GM19455 (cell line): Measurements from ENCODE around the gene ERG.

Source experiments
- ATAC-seq: cut with Tn5 transposase; IDR thresholded peaks from one replicate; pipeline ENCODE4 v1.9.1; 2021; ENCODE audit not compliant: unreplicated experiment

The ERG gene

DNA sequence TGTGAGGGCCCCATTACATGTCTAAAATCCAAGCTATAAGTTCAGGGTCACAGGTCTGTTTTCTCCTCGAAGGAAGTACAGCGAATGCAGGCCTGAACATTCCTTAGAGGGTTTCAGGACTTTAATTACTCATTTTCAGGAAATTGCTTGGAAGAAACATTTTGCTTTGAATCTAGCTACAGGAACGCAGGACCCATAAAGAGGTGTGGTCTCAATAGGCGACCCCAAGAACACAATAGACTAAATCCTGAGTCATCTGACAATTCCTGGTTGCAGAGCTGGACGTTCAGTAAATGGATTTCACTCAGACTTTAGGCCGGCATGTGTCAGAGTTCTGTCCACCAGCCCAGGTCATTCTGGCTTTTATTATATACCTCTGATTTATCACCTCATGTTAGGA lies 1.0 kb upstream of the ERG start:
- ATAC-seq, result no peak

DNA sequence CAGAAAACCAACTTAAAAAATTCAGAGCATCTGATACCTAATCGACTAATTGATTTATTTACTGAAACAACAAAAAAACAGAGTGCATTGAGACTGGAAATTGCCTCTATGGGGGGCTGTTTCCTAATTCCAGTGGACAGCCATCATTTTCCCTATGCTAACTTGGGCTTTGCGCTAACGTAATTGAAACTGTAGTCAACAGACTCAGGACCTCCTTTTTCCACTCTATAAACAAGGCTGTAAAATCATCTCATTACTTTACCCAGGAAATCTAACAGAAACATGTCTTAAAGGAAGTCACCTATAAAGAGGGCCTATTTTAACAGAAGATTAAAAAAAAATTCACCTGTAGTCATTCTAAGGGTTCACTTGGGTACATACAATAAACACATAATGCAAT lies 2.1 kb downstream of the ERG start:
- ATAC-seq, result no peak

DNA sequence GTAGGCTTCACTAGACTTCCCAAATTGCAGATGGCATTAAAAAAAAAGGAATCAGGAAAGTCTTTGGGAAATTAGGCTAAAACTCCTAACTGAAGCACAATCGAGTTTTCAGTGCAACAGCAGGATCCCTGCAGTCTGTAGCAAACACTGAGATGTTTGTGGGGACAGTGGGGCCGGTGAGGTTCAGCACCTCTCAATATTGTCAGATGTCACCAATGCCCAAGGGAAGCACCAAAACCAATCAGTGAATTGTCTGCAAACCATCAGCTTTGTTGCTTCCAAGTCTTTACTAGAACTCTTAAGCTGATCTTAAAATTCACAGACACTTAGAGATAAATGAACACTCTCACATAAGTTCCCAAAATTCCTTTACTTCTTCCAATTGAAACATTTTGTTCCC lies 2.6 kb downstream of the ERG start:
- no peak for ATAC-seq

DNA sequence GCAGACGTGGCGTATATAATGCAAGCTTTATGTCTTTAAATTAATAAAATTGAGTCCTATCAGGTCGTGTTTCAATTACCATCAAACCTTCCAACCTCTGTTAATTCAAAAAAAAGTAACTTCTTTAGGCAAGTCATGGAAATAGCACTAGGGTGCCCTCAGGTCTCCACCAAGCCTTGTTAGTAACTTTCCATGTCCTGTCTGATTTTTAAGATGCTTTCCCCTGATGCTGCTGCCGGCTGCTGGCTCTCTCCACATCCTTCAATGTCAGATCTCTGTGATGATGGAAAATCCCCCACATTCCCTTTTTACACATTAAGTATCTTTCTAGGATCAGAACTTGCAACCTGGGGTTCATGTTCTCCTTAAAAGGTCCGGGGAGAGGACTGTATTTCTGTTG lies 3.0 kb downstream of the ERG start:
- no peak for ATAC-seq

DNA sequence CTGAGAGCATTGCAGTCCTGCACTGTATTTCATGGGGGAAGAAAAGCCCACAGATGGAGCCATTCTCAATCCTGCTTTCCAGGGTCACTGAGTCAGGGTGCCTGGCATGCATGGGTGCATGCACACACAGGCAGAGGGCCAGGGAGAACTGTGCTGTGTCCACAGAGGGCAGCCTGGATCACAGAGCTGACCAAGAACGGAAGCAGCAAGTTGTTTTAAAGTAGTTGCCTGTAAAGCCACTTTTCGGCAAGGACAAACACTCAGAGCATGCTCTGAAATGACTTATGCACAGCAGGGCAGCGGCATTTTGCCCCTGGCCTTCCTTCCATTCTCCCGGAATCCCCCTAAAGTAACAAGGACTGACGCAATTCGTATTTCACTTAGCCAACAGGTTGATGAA lies 3.6 kb downstream of the ERG start:
- ATAC-seq, result no peak

DNA sequence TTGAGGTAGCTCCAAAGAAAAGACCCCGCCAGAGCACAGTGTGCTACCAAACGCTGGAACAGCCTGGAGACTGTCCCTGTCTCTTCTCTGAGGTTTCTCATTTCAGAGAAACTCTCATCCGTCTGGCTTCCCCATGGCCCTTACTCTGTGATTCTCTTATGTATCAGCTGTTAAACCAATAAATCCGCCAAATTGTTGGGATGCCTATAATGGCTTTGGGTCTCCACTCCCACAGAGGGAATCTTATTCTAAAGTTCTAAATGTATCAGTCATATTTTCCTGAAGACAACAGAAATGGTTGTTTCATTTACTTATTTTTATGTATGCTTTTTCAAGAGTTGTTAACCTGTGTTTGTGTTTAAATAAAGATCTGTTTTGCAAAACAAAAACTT lies 4.0 kb downstream of the ERG start:
- no peak for ATAC-seq

DNA sequence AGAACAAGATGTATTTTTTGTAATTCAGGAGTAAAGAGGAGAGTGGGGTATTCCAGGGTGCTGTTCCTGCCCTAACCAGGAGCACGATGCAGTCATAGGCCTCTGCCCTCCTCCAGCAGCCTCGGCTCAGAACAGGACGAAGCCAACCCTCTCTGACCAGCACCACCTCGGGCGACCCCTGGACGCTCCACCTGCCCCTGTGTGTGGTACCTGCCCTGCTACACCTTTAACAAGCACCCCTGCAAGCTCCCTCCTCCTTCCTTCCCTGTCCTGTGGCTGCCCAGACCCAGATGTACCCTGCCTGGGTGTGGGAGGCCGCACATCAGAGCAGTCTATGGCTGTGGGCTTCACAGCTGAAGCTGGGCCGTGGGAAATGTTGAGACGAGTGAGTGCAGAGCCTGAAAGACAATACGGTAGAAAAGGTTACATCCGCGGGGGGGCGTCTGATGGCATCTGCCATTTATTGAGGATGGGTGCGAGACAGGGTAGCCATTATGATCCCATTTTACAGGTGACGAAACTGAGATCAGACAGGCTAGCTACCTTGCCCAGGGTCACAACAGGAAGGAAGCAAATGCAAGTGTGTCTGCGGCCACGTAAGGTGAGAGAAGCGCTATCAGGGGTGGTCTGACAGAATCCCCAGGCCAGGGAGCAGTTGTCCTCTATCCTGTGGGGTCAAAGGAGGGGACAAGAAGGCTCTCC lies 4.6 kb downstream of the ERG start:
- ATAC-seq, result no peak

DNA sequence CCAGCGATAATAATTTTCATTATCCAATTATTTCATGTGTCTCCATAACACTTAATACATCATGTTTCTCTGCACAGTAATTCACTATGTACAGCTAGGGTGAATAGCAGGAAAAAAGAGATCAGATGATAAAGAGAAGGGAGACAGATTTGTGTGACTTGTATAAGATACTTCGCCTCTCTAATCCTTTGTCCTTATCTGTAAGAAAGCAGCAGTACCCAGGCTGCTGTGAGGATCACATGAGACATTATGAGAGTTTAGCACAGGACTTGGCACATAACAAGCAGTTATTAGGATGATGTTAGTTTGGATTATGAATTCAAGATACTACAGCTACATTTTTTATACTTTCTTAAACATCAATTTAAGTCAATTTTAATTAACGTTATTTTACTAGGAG lies 6.3 kb downstream of the ERG start:
- ATAC-seq, result no peak

DNA sequence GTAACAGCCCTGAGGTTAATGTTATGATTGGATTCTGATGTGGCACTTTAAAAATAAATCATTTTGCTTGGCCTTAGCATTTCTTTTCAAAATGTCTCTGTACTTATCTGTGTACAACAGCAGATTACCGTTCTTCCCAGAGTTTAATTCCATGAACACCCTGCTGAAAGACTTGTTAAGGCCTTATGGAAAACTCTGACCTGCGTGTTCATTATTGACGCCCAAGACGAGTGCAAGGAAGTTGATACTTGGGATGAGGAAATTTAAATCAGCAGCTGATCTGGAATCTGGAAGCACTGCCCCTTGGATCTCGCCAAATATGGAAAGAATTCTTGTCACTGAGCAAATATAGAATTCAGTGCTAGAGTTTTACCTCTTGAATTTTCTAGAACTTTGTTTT lies 6.7 kb downstream of the ERG start:
- ATAC-seq, result no peak

DNA sequence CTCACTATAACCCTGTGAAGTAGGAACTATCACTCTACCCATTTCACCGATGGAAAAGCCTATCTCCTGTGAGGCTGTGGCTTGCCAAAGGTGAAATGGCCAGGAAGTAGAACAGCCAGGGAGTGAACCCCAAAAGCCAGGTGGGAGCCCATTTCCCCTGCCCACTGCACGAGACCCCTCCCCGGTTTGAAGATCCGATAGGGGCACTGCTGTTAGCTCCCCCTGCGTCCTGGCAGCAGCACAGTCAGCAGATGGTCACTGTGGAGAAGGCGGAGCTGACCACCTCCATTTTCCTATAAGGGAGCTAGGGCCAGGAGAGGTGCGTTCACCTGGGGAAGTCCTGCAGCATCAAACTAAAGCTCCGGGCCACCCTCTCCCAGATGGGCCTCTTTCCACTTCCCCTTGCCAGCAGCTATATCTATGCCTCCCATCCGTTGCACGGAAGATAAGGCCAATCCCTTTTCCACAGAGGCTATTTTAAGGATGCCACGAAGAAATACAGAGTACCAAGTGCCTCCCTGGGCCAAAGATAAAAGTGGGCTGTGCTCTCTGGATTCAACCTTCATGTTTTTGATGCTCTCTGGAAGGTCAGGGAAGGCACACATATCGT lies 7.8 kb downstream of the ERG start:
- ATAC-seq, result no peak

DNA sequence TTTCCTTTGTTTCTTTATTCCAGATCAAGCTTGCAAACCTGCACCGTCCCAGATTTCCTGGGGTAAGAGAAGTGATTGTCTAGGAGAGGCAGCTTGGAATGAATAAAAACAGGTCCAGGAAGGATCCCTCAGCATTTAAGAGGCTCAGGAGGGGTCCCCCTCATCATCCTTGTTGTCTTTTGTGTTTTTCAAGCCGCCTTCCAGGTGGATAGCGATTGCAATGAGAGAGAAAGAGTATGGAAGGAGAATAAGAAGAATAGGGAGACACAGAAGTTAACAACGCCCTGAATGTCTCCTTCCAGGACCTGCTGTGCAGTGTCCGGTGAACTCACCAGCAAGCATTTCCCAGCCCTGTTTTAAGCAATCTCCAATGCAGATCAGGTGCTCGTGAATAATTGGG lies 8.5 kb downstream of the ERG start:
- ATAC-seq, result no peak

DNA sequence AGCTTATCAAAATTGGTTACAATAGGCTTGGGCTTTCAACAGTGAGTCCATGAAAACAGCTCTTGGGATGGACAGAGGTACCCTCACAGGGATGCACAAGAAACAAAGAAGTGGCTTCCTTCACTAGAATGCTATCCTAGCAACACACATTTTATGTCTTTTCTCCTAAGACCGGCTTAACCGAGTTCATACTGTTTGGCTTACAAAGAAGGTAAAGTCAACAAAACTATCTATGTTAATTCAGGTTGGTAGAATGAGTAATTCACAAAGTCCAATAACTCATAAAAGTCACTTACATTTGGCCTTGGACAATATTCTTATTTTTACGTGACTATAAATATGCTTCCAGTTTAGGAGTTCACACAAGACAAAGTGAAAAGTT lies 9.0 kb downstream of the ERG start:
- ATAC-seq, result no peak

DNA sequence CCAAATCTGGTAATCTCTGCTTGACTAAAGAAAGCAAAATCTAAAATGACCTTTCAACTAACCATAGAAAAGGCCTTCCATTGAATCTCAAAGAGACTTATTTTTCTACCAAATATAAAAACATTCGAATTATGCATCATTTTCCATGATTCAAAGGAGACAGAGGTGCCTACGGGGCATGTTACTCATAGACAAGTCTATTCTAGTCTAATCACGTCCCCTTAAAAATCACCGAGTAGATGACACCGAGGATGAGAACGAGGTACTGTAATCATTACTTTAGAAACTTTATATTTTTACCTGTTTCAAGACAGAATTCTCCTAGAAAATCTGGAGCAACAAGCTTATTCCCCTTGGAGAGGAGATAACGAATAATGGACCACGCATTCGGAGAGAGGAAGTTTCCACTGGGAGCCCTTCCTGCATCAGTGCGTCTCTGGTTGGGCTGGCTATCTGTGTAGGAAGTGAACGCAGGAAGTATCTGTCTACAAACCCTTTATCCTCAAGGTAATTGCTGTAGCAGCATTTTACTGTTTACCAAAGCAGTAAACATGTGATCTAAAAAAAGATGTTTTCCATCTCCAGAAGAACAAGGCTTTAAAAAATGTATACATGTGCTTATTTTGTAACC lies 9.5 kb downstream of the ERG start:
- no peak for ATAC-seq

DNA sequence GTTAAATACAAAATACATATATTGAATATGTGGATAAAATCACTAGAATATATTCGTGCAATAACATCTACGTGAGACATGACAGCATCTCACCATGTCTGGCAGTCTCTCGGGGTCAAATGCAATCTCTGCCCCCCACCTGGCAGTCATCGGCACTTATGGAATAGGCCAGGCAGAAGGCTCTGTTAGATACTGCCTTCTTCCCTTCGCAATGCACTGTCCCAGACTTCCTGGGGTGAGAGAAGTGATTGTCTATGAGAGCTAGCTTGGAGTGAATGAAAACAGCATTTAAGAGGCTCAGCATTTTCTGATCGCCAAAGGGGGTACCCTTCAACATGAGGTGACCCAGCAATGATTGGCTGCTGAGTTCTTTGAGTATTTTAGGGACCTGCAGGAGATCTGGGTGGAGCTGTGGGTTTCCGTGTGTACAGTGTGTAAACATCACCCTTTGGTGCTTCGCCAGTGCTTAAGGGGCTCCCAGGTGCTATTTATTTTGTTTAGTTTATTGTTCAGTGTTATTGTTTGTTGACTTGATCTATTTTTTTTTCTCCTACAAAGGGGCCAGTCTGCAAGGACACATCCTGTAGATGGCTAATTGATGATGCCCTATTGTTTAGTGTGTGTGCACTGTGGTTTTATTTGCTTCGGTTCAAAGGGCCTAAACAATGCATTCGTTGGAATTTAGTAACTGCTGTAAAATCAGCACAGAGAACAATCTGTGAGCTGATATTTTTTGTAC lies 10.2 kb downstream of the ERG start:
- no peak for ATAC-seq

DNA sequence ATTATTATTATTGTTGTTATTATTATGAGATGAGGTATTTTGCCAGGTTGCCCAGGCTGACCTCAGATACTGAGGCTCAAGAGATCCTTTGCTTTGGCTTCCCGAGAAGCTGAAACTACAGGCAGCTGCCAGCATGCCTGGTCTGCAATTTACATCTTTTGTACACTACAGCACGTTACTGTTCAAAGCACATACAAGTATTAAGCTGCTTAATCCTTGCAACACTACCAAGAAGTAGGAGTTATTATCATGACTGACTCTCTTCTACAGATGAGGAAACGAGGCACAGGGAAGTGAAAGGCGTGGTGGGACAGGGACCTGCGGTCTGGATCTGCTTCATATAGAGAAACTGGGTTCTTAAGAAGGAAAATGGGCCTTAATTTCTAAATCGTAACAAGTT lies 11.6 kb downstream of the ERG start:
- no peak for ATAC-seq

DNA sequence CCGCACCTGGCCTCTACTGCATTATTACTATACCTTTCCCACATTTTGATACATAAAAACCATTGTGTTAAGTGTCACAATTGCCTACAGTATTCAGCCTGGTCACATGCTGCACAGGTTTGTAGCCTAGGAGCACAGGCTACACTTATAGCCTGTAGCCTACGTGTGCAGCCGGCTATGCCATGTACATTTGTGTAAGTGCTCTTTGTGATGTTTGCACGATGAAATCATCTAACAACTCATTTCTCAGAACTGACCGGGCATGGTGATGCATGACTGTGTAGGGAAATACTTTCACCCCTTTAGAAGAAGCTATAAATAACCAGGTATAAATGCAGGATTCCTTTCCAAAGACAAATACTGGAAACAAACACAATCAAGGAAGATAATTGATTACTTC lies 12.1 kb downstream of the ERG start:
- ATAC-seq, result no peak

DNA sequence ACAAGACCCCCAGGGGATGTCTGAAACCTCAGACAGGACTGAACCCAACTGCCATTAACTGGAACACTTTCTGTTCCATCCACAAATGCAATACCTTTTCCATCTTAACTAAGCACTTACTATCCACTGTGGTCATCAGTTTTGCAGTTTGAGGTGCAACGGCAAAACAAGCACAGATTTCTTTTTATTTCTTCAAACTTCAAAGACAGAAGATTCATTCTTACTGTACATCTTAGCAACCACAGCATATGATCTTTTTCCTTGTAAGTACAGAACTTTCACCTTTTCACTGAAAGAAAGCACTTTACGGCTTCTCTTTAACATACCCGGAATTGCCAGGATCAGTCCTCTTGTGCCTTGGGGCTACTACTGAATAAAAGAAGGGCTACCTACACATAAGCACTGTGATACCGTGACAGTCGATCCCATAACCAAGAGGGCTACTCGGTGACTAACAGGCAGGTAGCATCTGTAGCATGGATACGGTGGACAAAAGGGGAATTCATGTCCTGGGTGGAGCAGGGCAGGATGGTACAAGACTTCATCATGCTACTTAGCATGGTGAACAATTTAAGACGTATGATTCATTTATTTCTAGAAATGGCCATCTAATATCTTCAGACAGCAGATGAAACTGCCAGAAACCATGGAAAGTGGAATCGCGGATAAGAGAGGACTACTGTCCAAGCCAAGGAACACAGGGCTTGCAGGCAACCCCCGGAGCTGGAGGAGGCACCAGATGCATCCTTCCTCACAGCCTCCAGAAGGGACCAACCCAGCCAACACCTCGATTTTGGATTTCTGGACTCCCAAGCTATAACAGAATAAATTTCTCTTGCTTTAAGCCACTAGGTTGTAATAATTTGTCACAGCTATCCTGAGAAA lies 18.4 kb downstream of the ERG start:
- ATAC-seq, result no peak

DNA sequence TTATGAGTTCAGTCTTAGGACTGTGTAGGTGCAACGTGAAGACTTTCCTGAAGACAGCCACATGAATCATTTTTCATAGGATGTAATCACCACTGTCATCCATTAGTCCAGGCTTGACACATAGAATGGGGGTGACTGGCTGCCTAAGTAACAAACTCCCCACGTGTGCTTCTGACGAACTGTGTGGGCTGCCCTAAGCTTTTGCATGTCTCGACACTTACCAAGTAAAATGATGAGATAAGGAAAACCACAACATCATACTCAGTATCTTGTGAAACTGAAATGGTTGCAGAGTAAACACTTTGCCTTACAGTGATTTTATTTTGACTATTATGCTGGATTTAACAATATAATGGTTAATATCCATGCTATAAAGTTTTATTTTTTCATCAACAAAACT lies 19.5 kb downstream of the ERG start:
- ATAC-seq, result no peak

DNA sequence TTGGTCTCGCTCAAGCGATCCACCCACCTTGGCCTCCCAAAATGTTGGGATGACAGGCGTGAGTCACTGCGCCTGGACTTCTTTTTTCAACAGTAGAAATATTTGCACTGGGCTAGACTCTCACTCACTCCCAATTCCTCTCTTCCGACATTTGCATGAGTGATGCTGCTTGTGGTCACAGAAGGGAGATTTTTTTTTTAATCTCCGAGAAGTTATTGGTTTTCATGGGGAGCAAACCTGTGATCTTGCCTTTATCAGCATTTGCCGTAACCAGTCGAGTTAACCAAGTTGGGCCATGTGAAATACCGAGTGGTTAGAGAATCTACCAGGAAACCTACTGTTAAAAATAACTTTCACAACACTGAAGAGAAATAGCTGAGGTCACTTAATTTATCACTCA lies 21.1 kb downstream of the ERG start:
- no peak for ATAC-seq

DNA sequence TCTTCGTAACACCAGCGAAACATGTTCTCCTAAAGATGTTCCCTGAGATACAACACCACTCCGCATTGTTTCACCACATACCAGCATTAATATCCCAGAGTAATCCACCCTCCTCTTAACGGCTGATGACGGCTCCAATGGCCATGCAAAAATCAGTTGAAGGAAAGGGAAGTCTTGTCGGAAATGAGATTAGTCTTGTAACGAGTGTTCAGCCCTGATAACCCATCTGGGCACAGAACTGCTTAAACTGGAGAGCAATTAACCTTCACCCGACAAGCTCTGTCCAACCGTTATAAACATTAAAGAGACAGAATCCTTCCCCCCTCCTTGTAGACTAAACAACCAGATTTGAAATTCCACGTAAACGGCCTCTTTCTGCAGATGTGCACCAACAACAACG lies 21.9 kb downstream of the ERG start:
- ATAC-seq, result no peak

DNA sequence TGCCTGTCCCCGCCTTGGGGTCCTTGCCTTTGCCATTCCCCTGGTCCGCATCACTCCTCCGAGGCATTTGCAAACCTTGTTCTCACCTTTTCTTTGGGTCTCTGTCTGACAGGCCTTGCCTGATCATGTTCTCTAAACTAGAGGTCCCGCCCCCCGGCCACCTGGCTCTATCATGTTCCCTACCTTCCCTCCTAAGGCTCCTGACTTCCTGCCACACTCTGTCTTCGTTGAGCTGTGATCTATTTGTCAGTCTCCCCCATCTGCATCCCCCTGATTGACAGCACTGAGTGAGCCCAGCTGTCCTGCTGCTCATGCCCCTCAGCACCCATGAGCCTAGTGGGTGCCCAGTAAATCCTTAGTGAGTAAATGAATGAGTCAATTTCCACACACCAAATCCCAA lies 22.8 kb downstream of the ERG start:
- ATAC-seq, result no peak
